MCF 10A (cell line): ENCODE data around the gene NADSYN1. TPM values are rescaled to one million over a fixed set of nuclear protein-coding genes. Genes with fewer than 3 reads are reported as not detected.

Experiments
- BruUV-seq: library from RNA; stranded (reverse); fragments of 400-500 nt; replicated peaks from 2 replicates; lab custom pipeline; 2021; lab: Mats Ljungman, UMichigan
- CTCF ChIA-PET: fragments of 300-600 bp; sonication (Branson Sonifier 250); formaldehyde crosslinking; extraction: SDS; loops from one replicate; lab custom pipeline; 2021; ENCODE audit warnings: antibody characterized with exemption, inconsistent platforms; lab: Yijun Ruan, JAX
- POLR2A ChIA-PET: fragments of 300-600, 350-650 bp; sonication (Branson Sonifier 250); formaldehyde crosslinking; extraction: SDS; loops from one replicate; lab custom pipeline; 2020; ENCODE audit warnings: antibody characterized with exemption, inconsistent platforms; lab: Yijun Ruan, JAX
- DNase-seq: peaks from one replicate; pipeline ENCODE4 v3.0.0-alpha.2; 2018; ENCODE audit not compliant: unreplicated experiment
- H3K27ac Mint-ChIP-seq: one replicate; pipeline ENCODE4 v1.8.0; 2022; ENCODE audit warnings: mild to moderate bottlenecking, low read depth, mixed read lengths; ENCODE audit not compliant: unreplicated experiment
- H3K27me3 Mint-ChIP-seq: one replicate; pipeline ENCODE4 v1.8.0; 2022; ENCODE audit warnings: mixed read lengths; ENCODE audit not compliant: insufficient read depth, unreplicated experiment
- H3K36me3 Mint-ChIP-seq: one replicate; pipeline ENCODE4 v1.8.0; 2022; ENCODE audit warnings: mild to moderate bottlenecking, moderate library complexity, mixed read lengths; ENCODE audit not compliant: insufficient read depth, unreplicated experiment
- H3K4me1 Mint-ChIP-seq: one replicate; pipeline ENCODE4 v1.8.0; 2022; ENCODE audit warnings: mixed read lengths; ENCODE audit not compliant: insufficient read depth, unreplicated experiment
- H3K4me3 Mint-ChIP-seq: one replicate; pipeline ENCODE4 v1.8.0; 2022; ENCODE audit warnings: mild to moderate bottlenecking, moderate library complexity, mixed read lengths; ENCODE audit not compliant: unreplicated experiment
- H3K9me3 Mint-ChIP-seq: one replicate; pipeline ENCODE4 v1.8.0; 2022; ENCODE audit warnings: mixed read lengths; ENCODE audit not compliant: unreplicated experiment
- CTCF ChIP-seq: fragments of 200-600 bp; IDR thresholded peaks from one replicate; pipeline ENCODE4 v1.8.0; 2022; ENCODE audit warnings: antibody characterized with exemption, mild to moderate bottlenecking; ENCODE audit not compliant: unreplicated experiment
- intact Hi-C: fragments of 100-400 bp; cut with micrococcal nuclease; formaldehyde crosslinking; loops from 2 replicates; pipeline ENCODE4 v1.14.1; 2022
- total RNA-seq: library from RNA; stranded (reverse); gene quantifications from 2 replicates; pipeline ENCODE4 v1.2.3, GENCODE V29; 2022

The NADSYN1 gene
- total RNA-seq, 1 experiment from 2014 or later = 73.6 TPM

- H3K36me3 Mint-ChIP-seq = peaks cover 65% of the 10 kb centered on the region
- no peak overlapping the region for H3K27ac Mint-ChIP-seq
- no peaks in the 10 kb centered on the region for H3K27me3 Mint-ChIP-seq
- TF ChIP-seq CTCF = no peak
- H3K4me3 Mint-ChIP-seq = no peak overlapping the region
- intact Hi-C loops = no loop called here
- BruUV-seq = no TSS peak
- H3K4me1 Mint-ChIP-seq = peaks cover 3% of the 10 kb centered on the region
- no peaks in the 10 kb centered on the region for H3K9me3 Mint-ChIP-seq
- POLR2A ChIA-PET = interaction anchor here (1.4 kb wide), 1 partner anchor 29 kb away, joined by 3 read pairs; no protein-coding TSS in a partner anchor
- no peak for DNase-seq
- CTCF ChIA-PET = no interaction called here
Observed at GRCh38 chr11:71482746-71483364, 29.9 kb downstream of the NADSYN1 start.

- no peak for DNase-seq
- Mint-ChIP-seq H3K4me3 (no peak overlapping the region), H3K4me1 (peaks cover 11% of the 10 kb centered on the region), H3K36me3 (peaks cover 66% of the 10 kb centered on the region), H3K9me3 (no peaks in the 10 kb centered on the region), H3K27me3 (no peaks in the 10 kb centered on the region), H3K27ac (no peak overlapping the region)
- intact Hi-C loops = no loop called here
- POLR2A ChIA-PET = no interaction called here
- TF ChIP-seq CTCF = no peak
- CTCF ChIA-PET = no interaction called here
- BruUV-seq = no TSS peak
Observed at GRCh38 chr11:71483692-71484091, 30.7 kb downstream of the NADSYN1 start.

GRCh38 chr11:71484248-71485062 is 31.5 kb downstream of the NADSYN1 start:
- Mint-ChIP-seq H3K27ac (no peak overlapping the region), H3K27me3 (no peaks in the 10 kb centered on the region), H3K4me1 (peaks cover 13% of the 10 kb centered on the region), H3K9me3 (no peaks in the 10 kb centered on the region), H3K36me3 (peaks cover 70% of the 10 kb centered on the region), H3K4me3 (no peak overlapping the region)
- ChIA-PET CTCF (no interaction called here), POLR2A (interaction anchor here (0.5 kb wide), 1 partner anchor 1823 kb away, joined by 3 read pairs; the partner anchor contains the start of gene ARHGEF17)
- intact Hi-C loops = no loop called here
- no peak for DNase-seq
- no TSS peak for BruUV-seq
- TF ChIP-seq CTCF = no peak

GRCh38 chr11:71485063-71485399 is 32.0 kb downstream of the NADSYN1 start:
- Mint-ChIP-seq H3K27me3 (no peaks in the 10 kb centered on the region), H3K9me3 (no peaks in the 10 kb centered on the region), H3K4me3 (no peak overlapping the region), H3K27ac (no peak overlapping the region), H3K36me3 (peaks cover 65% of the 10 kb centered on the region), H3K4me1 (peaks cover 13% of the 10 kb centered on the region)
- POLR2A ChIA-PET = interaction anchor here (0.5 kb wide), 1 partner anchor 1823 kb away, joined by 3 read pairs; the partner anchor contains the start of gene ARHGEF17
- BruUV-seq = no TSS peak
- CTCF ChIA-PET = no interaction called here
- DNase-seq = no peak
- intact Hi-C loops = no loop called here
- no peak for TF ChIP-seq CTCF
